ENCODE data around the gene TRMU. TPM values are rescaled to one million over a fixed set of nuclear protein-coding genes. Genes with fewer than 3 reads are reported as not detected.

The TRMU gene
- total RNA-seq, 1 experiment from 2014 or later = 48.8 TPM

DNA sequence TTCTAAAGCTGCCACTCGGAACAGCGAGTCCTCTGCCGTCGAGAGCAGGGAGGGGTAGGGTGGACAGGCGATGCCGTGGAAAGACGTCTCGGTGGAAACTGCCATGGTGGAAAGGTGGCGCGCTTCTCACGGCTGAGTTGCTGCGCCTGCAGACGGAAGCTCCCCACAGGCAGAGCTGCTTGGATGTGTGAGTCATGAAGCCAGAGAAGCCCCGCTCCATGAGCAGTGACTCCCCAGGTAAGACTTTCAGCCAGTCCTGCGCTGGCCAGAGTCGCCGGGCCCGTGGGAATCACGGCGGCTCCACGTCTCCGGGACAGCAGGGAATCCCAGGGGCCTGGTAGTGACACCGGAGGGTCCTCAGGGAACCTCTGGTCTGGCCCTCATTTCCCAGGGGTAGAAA is 4.0 kb upstream of the TRMU start:
- no peaks in the 10 kb centered on the region; the same call in 1 of the 2 replicates for H3K4me1 ChIP-seq (ENCODE audit: control insufficient read depth, insufficient read depth, low read length)
- DNase-seq (ENCODE audit: low read depth, low spot score) = no peak
- POLR2A ChIA-PET = no interaction called here
- TF ChIP-seq TCF7L2 (IDR thresholded peaks at IDR 0.05; ENCODE audit: low read depth, low read length) (no peak), SIN3A (IDR thresholded peaks at IDR 0.05; ENCODE audit: borderline replicate concordance, insufficient read depth, low read depth, low read length) (no peak), POLR2AphosphoS5 (IDR thresholded peaks at IDR 0.05; ENCODE audit: low read depth, low read length) (no peak), REST (IDR thresholded peaks at IDR 0.05; ENCODE audit: insufficient read depth in 1 of 2, low read depth in 2 of 2, low read length in 1 of 2) (no peak)
- TF ChIP-seq, protein P1, sequence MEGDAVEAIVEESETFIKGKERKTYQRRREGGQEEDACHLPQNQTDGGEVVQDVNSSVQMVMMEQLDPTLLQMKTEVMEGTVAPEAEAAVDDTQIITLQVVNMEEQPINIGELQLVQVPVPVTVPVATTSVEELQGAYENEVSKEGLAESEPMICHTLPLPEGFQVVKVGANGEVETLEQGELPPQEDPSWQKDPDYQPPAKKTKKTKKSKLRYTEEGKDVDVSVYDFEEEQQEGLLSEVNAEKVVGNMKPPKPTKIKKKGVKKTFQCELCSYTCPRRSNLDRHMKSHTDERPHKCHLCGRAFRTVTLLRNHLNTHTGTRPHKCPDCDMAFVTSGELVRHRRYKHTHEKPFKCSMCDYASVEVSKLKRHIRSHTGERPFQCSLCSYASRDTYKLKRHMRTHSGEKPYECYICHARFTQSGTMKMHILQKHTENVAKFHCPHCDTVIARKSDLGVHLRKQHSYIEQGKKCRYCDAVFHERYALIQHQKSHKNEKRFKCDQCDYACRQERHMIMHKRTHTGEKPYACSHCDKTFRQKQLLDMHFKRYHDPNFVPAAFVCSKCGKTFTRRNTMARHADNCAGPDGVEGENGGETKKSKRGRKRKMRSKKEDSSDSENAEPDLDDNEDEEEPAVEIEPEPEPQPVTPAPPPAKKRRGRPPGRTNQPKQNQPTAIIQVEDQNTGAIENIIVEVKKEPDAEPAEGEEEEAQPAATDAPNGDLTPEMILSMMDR (IDR thresholded peaks at IDR 0.05) = no peak
- intact Hi-C loops (cut with micrococcal nuclease; ENCODE audit: unreplicated experiment) (no loop called here), in situ Hi-C loops (cut with HindIII; ENCODE audit: low pct_unique_long_range_greater_than_20kb, low sequenced_read_pairs) (no loop called here)
- no peaks in the 10 kb centered on the region for H3K27me3 ChIP-seq (ENCODE audit: control insufficient read depth, insufficient read depth, low read length)
- CTCF ChIA-PET = no interaction called here
- H3K36me3 ChIP-seq (ENCODE audit: control insufficient read depth, insufficient read depth, low read length) = peaks cover 5% of the 10 kb centered on the region
- H3K27ac ChIP-seq (ENCODE audit: low read length) = no peak overlapping the region
- no peaks in the 10 kb centered on the region for H3K9me3 ChIP-seq (ENCODE audit: control insufficient read depth, insufficient read depth, low read depth, low read length)
- no peak for ATAC-seq
- no peak overlapping the region for H3K4me3 ChIP-seq (ENCODE audit: low read depth in 2 of 2, low read length in 2 of 2)
- no TSS peak for BruUV-seq (replicated peaks)

DNA sequence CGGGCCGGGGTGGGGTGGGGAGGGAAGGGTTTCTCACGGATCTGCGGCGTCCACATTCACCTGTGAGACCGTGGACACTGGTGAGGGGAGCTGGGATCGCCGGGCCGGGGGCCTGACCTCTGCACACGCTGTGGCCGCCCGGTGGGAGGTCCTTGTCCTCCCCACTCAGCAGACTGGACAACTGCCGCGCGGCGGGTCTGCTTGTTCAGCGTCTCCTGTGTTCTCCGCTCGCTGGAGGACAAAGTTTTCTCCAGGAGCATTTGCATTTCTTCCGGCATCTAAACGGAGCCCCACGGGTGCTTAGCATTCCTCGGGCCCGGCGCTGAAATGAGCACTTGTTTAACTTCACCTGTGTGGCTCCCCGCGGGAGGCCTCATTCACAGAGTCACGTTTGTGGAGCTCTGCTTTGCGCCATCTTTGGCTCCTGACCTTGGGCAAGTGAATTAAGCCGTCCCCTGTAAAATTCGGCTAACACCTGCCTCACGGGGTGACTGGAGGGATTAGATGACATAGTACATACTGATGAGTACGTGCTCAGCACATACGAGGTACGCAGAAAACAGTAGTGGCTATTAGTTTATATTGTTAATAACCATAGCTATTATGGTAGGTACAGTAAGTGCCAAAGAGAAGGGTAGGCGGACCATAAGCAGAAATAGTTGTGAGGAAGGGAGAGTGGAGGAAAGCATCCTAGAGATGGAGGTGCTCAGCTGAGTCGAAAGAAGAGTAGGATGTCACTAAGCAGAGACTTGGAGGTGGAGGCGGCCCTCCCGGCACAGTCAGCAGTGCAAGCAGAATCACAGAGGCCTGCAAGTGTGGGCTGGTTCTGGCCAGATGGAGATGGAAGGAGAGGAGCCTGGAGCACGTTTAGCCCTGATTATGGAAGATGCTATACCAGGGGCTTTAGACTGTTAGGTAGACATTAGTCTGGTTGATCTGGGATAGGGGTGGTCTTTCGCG is 885 bp downstream of the TRMU start:
- in situ Hi-C loops (cut with HindIII; ENCODE audit: low pct_unique_long_range_greater_than_20kb, low sequenced_read_pairs) = no loop called here
- no TSS peak for BruUV-seq (replicated peaks)

More for the DNA sequence above, 885 bp downstream of the TRMU start:
- Histone ChIP-seq H3K9me3 (ENCODE audit: control insufficient read depth, insufficient read depth, low read depth, low read length) (no peaks in the 10 kb centered on the region), H3K4me1 (ENCODE audit: control insufficient read depth, insufficient read depth, low read length) (no peaks in the 10 kb centered on the region; the same call in 1 of the 2 replicates), H3K36me3 (ENCODE audit: control insufficient read depth, insufficient read depth, low read length) (peaks cover 7% of the 10 kb centered on the region), H3K4me3 (ENCODE audit: low read depth in 2 of 2, low read length in 2 of 2) (peak overlapping the region; percentile 78 to 79), H3K27ac (ENCODE audit: low read length) (peak overlapping the region; percentile 85), H3K27me3 (ENCODE audit: control insufficient read depth, insufficient read depth, low read length) (no peaks in the 10 kb centered on the region)
- ChIA-PET POLR2A (no interaction called here), CTCF (interaction anchor here (0.8 kb wide), 1 partner anchor 216 kb away, joined by 4 read pairs; no protein-coding TSS in a partner anchor)
- no peak for DNase-seq (ENCODE audit: low read depth, low spot score)
- no peak for TF ChIP-seq TCF7L2 (IDR thresholded peaks at IDR 0.05; ENCODE audit: low read depth, low read length)
- TF ChIP-seq SIN3A (IDR thresholded peaks at IDR 0.05; ENCODE audit: borderline replicate concordance, insufficient read depth, low read depth, low read length) = no peak
- no peak for TF ChIP-seq POLR2AphosphoS5 (IDR thresholded peaks at IDR 0.05; ENCODE audit: low read depth, low read length)
- TF ChIP-seq, protein P1 (IDR thresholded peaks at IDR 0.05) = no peak
- TF ChIP-seq REST (IDR thresholded peaks at IDR 0.05; ENCODE audit: insufficient read depth in 1 of 2, low read depth in 2 of 2, low read length in 1 of 2) = no peak
- intact Hi-C loops (cut with micrococcal nuclease; ENCODE audit: unreplicated experiment) = no loop called here
- ATAC-seq = peak; percentile 20; the same call in 1 of the 2 replicates
